ENCODE data around the gene NR5A2.

NR5A2 gene

GRCh38 chr1:200036619-200037270 is 9.2 kb downstream of the NR5A2 start:
- no peak for DNase-seq

GRCh38 chr1:200037501-200037900 is 10.0 kb downstream of the NR5A2 start:
- no peak for DNase-seq

- DNase-seq, result no peak
These were observed 10.4 kb downstream of the NR5A2 start for GRCh38 chr1:200037904-200038303.

GRCh38 chr1:200038325-200038980 is 10.9 kb downstream of the NR5A2 start:
- no peak for DNase-seq

GRCh38 chr1:200038981-200039848 is 11.7 kb downstream of the NR5A2 start:
- DNase-seq, result no peak

GRCh38 chr1:200039849-200040474 is 12.5 kb downstream of the NR5A2 start:
- no peak for DNase-seq

- no peak for DNase-seq
These were observed 13.1 kb downstream of the NR5A2 start for GRCh38 chr1:200040481-200041138.

GRCh38 chr1:200041337-200042118 is 14.0 kb downstream of the NR5A2 start:
- DNase-seq, result no peak

GRCh38 chr1:200042119-200042551 is 14.6 kb downstream of the NR5A2 start:
- no peak for DNase-seq

- DNase-seq, result no peak
These were observed 15.2 kb downstream of the NR5A2 start for GRCh38 chr1:200042552-200043335.

GRCh38 chr1:200043336-200043668 is 15.8 kb downstream of the NR5A2 start:
- DNase-seq, result no peak

- DNase-seq, result no peak
These were observed 18.6 kb downstream of the NR5A2 start for GRCh38 chr1:200046115-200046514.

GRCh38 chr1:200048244-200048643 is 20.7 kb downstream of the NR5A2 start:
- DNase-seq, result no peak

- no peak for DNase-seq
These were observed 22.3 kb downstream of the NR5A2 start for GRCh38 chr1:200049810-200050209.

GRCh38 chr1:200051620-200052019 is 24.1 kb downstream of the NR5A2 start:
- DNase-seq, result no peak

- no peak for DNase-seq
These were observed 25.6 kb downstream of the NR5A2 start for GRCh38 chr1:200053091-200053490.

GRCh38 chr1:200053646-200054045 is 26.1 kb downstream of the NR5A2 start:
- DNase-seq, result no peak

GRCh38 chr1:200058341-200058740 is 30.8 kb downstream of the NR5A2 start:
- no peak for DNase-seq

GRCh38 chr1:200062143-200062542 is 34.6 kb downstream of the NR5A2 start:
- no peak for DNase-seq

GRCh38 chr1:200072636-200073285 is 45.3 kb downstream of the NR5A2 start:
- DNase-seq, result no peak
